Measurements from ENCODE around the gene ZFAND2A.

DNA sequence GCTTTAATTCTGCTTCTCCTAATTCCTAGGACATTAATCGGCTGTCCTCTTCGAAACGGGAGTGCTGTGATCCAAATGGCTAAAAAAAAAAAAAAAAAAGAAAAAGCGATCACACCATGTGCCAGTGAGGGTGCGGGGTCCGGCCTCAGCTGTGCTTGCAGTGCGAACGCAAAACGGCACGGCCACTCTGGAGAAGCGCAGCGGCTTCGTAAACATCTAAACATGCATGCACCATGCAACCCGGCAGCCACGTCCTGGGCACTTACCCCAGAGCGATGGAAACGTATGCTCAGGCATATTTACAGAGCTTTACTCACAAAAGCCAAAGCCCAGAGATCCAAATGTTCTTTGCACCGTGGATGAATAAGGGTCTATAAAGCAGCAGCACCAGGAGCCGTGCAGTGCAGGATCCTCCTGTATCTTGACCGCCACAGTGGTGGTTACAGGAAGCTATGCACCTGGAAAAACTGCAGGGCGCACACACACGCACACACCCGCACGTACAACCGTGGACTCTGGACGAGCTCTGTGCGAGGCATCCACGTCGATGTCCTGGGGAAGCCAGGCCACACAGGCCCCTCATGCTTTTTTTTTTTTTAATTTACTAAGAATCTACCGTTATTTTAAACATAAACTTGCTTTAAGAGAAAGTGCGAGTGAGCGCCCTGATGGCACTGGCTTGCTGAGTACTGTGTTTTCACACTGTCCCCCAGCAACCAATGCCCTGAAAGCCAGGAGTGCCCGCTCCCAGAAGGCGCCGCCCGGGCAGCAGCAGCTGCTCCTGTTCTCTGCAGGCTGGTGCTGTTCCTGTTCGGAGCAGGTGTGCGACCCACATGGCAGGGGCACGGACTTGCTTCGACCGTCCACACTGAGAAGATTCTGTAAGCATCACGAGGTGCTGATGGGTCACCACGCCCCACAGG lies 47.1 kb downstream of the ZFAND2A start:
- TF ChIP-seq, protein P1, sequence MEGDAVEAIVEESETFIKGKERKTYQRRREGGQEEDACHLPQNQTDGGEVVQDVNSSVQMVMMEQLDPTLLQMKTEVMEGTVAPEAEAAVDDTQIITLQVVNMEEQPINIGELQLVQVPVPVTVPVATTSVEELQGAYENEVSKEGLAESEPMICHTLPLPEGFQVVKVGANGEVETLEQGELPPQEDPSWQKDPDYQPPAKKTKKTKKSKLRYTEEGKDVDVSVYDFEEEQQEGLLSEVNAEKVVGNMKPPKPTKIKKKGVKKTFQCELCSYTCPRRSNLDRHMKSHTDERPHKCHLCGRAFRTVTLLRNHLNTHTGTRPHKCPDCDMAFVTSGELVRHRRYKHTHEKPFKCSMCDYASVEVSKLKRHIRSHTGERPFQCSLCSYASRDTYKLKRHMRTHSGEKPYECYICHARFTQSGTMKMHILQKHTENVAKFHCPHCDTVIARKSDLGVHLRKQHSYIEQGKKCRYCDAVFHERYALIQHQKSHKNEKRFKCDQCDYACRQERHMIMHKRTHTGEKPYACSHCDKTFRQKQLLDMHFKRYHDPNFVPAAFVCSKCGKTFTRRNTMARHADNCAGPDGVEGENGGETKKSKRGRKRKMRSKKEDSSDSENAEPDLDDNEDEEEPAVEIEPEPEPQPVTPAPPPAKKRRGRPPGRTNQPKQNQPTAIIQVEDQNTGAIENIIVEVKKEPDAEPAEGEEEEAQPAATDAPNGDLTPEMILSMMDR (conservative IDR thresholded peaks at IDR 0.05; ENCODE audit: low read length): no peak
- TF ChIP-seq EZH2phosphoT487 (IDR thresholded peaks at IDR 0.05; ENCODE audit: borderline replicate concordance): no peak

Measured in Loucy (cell line).